Measurements from ENCODE around the gene SLC46A3.
"Not testable (repeated sequence)": the region's sequence is repeated elsewhere in the genome, so short reads cannot be mapped to it uniquely, and the experiment has no call there.

Gene SLC46A3

GRCh38 chr13:28718543-28719226 is at the start of gene SLC46A3:
Gene SLC46A3, minus strand, starts transcription at chr13:28718970. Its CDS starts 972 bp downstream, at chr13:28717998.
- peak; percentile 47 for DNase-seq

DNA sequence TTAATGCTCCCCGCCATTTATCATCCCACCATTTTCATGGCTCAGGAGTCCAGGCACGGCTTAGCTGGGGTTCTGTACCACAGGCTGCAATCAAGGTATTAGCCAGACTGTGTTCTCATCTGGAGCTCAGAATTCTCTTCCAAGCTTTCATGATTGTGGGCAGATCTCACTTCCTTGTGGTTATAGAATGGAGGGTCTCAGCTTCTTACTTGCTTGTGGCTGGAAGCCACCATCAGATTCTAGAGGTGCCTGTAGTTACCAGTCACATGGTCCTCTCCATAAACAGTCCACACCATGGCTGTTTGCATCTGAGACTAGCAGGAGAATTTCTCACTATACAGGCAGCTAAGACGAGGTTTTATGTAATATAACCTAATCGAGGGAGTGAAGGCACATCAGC is 45.1 kb upstream of the SLC46A3 start:
- no peak for DNase-seq

- DNase-seq = no peak
Observed at GRCh38 chr13:28761586-28761985, 42.8 kb upstream of the SLC46A3 start.

- DNase-seq = no peak
Observed at GRCh38 chr13:28755546-28755870, 36.7 kb upstream of the SLC46A3 start.

- DNase-seq = no peak
Observed at GRCh38 chr13:28754698-28755545, 36.2 kb upstream of the SLC46A3 start.

DNA sequence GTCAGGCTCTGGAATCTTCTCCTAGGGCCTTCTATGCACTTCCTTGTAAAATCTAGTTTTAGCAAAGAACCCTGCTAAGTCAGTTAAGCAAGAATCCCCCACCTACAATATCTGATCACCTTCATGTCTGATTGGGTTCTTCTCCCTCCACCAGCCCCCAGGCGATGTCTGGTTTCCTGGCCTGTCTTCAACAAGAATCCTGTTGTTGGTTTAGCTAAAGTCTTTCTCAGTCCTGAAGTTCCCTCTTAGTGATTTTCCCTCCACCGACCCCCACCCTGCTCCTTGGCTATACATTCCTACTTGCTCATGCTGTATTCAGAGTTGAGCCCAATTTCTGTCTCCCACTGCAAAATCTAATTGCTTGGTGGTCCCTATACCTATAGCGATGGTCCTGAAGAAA is 35.2 kb upstream of the SLC46A3 start:
- DNase-seq = no peak

GRCh38 chr13:28753208-28753892 is 34.6 kb upstream of the SLC46A3 start:
- no peak for DNase-seq

DNA sequence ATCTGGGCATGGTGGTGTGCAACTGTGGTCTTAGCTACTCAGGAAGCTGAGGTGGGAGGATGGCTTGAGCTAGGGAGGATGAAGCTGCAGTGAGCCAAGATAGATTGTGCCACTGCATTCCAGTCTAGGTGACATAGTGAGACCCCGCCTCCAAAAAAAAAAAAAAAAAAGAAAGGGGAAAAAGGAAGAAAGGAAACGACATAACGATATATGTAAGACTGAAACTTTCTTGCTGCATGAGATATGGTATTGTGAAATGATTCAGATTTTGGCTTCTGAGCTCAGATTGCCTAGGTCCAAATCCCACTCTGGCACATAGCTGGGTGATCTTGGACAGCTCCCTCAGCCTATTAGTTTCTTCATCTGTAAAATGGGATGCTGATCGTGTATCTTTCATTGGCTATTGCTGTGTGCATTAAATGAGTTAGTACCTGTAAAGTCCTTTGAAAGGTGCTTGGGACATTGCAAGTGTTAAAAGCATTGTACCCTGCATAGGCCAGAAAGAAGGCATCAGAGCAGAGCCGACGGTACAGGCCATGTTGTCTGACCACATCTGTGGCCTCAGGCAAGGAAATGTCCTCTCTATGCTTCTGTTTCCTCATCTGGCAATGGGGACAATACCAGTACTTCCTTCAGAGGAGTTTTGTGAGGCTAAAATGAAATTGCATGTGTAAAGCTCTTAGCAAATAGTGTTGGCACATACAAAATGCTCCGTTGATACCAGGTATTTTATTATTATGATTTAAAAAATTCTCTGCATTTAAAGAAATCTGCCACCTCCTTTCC is 32.6 kb upstream of the SLC46A3 start:
- no peak for DNase-seq

GRCh38 chr13:28750187-28751045 is 31.6 kb upstream of the SLC46A3 start:
- no peak for DNase-seq

GRCh38 chr13:28747851-28748250 is 29.1 kb upstream of the SLC46A3 start:
- no peak for DNase-seq

DNA sequence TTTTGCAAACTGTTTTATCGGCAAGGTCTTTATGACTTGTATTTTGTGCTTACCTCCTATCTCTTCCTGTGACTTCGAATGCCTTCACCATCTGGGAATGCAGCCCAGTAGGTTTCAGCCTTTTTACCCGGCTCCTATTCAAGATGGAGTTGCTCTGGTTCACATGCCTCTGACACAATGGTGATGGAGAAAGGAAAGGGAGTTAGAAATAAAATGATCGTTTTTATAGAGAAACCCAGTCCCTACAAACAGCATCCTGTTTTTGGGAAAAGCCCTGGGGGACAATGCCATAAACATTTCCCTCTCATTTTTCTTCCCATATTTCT is 27.5 kb upstream of the SLC46A3 start:
- DNase-seq = no peak

DNA sequence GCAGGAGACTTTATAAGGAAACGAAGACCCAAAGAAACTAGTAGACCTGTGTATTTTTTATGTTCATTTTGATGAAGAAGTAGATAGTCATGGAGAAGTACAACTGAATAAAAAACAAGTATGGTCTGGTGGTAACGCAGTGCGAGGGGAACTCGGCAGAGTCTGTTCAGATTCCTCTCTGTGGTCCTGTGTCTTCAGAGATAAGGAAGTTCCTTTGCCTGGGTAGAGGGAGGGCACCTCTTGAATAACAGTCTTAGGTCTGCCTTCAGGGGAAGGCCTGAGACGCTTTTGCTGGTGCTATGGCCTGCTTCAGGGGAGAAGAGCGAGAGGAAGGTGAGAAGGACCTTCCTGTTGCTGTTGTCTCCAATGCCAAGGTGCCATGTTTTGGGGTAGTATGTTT is 25.9 kb upstream of the SLC46A3 start:
- no peak for DNase-seq

DNA sequence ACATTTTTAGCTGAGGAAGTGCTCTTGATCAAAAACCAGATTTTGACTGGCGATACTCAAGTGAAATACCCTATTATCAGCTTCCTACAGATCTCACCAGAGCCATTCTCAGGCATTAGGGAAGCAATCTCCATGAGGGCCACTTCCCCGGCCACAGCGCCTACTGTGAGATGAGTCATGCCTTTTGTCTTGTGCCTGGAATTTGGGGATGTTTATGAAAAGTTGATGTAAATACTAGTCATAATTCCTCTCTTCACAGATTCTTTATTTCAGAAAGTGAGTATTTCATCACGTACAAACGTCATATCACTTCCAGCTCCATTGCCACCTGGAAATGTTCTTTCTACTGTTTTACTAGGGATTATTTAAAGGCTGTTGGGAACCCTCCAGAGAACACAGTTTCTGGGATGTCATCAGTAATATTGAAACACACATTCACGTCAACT is 25.3 kb upstream of the SLC46A3 start:
- no peak for DNase-seq

GRCh38 chr13:28743499-28744083 is 24.8 kb upstream of the SLC46A3 start:
- no peak for DNase-seq

- DNase-seq = no peak
Observed at GRCh38 chr13:28743020-28743419, 24.2 kb upstream of the SLC46A3 start.

DNA sequence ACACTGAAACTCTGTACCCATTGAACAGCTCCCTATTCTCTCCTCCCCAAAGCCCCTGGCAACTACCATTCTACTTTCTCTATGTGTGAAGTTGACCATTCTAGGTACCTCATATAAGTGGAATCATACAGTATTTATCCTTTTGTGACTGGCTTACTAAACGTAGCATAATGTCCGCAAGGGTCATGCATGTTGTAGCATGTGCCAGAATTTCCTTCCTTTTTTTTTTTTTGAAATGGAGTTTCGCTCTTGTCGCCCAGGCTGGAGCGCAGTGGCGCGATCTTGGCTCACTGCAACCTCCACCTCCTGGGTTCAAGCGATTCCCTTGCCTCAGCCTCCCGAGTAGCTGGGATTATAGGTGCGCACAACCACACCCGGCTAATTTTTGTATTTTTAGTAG is 23.7 kb upstream of the SLC46A3 start:
- DNase-seq = not testable (repeated sequence)

GRCh38 chr13:28741084-28741491 is 22.3 kb upstream of the SLC46A3 start:
- DNase-seq = no peak

DNA sequence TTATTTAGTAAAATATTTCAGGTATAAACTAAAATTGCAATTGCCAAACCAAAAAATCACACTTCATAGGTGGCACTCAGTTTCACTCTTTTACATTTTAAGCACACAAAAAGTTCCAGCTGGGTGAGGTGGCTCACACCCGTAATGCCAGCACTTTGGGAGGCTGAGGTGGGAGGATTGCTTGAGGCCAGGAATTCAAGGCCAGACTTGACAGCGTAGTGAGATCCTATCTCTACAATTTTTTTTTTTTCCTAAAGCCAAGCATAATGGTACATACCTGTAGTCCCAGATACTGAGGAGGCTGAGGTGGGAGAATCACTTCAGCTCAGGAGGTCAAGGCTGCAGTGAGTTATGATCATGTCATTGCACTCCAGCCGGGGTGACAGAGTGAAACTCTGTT is 20.6 kb upstream of the SLC46A3 start:
- DNase-seq = no peak

GRCh38 chr13:28735481-28736029 is 16.8 kb upstream of the SLC46A3 start:
- no peak for DNase-seq

GRCh38 chr13:28734906-28735305 is 16.1 kb upstream of the SLC46A3 start:
- no peak for DNase-seq

GRCh38 chr13:28730762-28731161 is 12.0 kb upstream of the SLC46A3 start:
- DNase-seq = no peak

Data from DMS79 treated with DMSO at 0.1 percent for 48 hours (cell line).